Gastrocnemius medialis (tissue), 4 donors: ENCODE measurements around the gene FBXL17. TPM values are rescaled to one million over a fixed set of nuclear protein-coding genes. Genes with fewer than 3 reads are reported as not detected.

Experiments used
- ATAC-seq, 2 donors: fragments of 150-250 bp; one replicate each; pipeline ENCODE4 v1.9.1; 2016
- DNase-seq, 2 donors: peaks; one replicate each; pipeline ENCODE4 v3.0.0-alpha.2; 2019
- H3K27ac ChIP-seq, 4 donors: fragments of 200-600 bp; sonication (generic); 1 replicate in 1 of 4; 2 replicates in 3 of 4; pipeline ENCODE4 v1.5.1; 2016 to 2018; ENCODE audit warnings: mild to moderate bottlenecking in 2 of 4, moderate library complexity in 1 of 4
- H3K27me3 ChIP-seq, 3 donors: fragments of 200-600 bp; sonication (generic) in 2 of 3; 1 replicate in 1 of 3; 2 replicates in 2 of 3; pipeline versions ENCODE4 v1.5.1 to v1.6.0; 2016 to 2019; ENCODE audit warnings: mild to moderate bottlenecking in 1 of 3, moderate library complexity in 1 of 3
- H3K36me3 ChIP-seq, 2 donors: fragments of 200-600 bp; sonication (generic) in 1 of 2; one replicate each; pipeline ENCODE4 v1.5.1; 2017 to 2018
- H3K4me1 ChIP-seq, 2 donors: fragments of 200-600 bp; sonication (generic) in 1 of 2; one replicate each; pipeline ENCODE4 v1.5.1; 2016 to 2017; ENCODE audit warnings: mild to moderate bottlenecking in 2 of 2
- H3K4me3 ChIP-seq, 4 donors: fragments of 200-600 bp; sonication (generic) in 3 of 4; 1 replicate in 1 of 4; 2 replicates in 3 of 4; pipeline ENCODE4 v1.5.1; 2016 to 2019; ENCODE audit warnings: mild to moderate bottlenecking in 2 of 4
- H3K9me3 ChIP-seq, 3 donors: fragments of 200-600 bp; sonication (generic) in 2 of 3; 1 replicate in 1 of 3; 2 replicates in 2 of 3; pipeline ENCODE4 v1.5.1; 2016 to 2019
- POLR2A ChIP-seq, 2 donors: fragments of 450-650 bp; IDR thresholded peaks; one replicate each; pipeline ENCODE4 v1.6.1; 2017; ENCODE audit warnings: antibody characterized with exemption in 2 of 2, mild to moderate bottlenecking in 2 of 2, moderate library complexity in 2 of 2
- in situ Hi-C, 4 donors: fragments of 200-750 bp; cut with MboI; loops; one replicate each; pipeline versions ENCODE4 v1.15.0 to v1.8.0; 2017; ENCODE audit warnings: low sequenced_read_pairs in 4 of 4
- intact Hi-C: fragments of 100-400 bp; cut with DNase I; formaldehyde crosslinking; loops from one replicate; pipeline ENCODE4 v1.15.1; 2023; ENCODE audit warnings: low total_unique reads
- total RNA-seq, 4 donors: library from RNA; depleted of rRNA; stranded (reverse); fragments of >200 nt; gene quantifications; one replicate each; pipeline versions ENCODE4 v1.1.0 to v1.2.3, GENCODE V29; 2016
- TF ChIP-seq, protein P1 (sequence below), 5 experiments: fragments of 450-650 bp in 3 of 5; fragments of 200-600 bp in 2 of 5; sonication (generic) in 2 of 5; IDR thresholded peaks in 4 of 5; conservative IDR thresholded peaks in 1 of 5; 1 replicate in 4 of 5; 2 replicates in 1 of 5; pipeline ENCODE4 v1.5.1; 2016 to 2019; ENCODE audit warnings: antibody characterized with exemption in 5 of 5, mild to moderate bottlenecking in 3 of 5, moderate library complexity in 3 of 5

The FBXL17 gene
- total RNA-seq, 4 donors from 2014 or later, result 23.3 to 33.4 (median 26.9) TPM

DNA sequence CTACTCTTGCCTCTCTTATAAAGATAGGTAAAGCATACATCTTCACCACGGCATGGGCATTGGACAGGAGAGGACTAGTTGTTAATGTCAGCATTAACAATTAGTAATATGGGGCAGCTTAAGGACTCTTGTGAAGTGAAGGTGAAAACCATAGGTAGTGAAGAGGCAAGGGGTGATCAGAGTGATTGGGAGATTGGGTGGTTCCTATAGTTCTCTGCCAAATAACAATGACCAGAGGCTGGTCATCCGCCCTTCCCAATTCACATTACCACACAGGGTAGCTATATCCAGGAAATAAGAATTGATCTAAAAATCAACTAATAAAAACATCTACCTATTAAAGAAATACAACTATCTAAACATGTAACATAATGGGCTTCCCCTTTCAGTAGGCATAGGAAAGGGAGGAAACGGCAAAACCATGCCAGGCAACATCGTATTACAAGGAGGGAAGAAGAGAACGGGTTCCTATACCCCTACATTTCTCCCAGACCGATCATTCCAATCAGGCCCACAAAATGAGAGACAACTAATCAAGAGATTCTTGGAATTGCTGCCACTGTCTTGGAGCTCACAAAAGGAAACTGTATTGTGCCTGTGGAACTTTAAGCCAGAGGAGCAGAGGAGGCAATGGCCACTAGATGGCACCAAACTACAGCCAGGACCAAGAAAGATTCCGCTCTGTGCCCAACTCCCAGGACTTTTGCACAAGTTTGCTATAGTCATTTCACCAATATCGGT is 121.6 kb downstream of the FBXL17 start:
- Histone ChIP-seq H3K4me1 (peaks cover 44 to 47% of the 10 kb centered on the region in 2 donors), H3K4me3 (peak overlapping the region in 3 of 4 donors; percentile 4 to 41 (median 33)), H3K27ac (no peak overlapping the region), H3K9me3 (no peaks in the 10 kb centered on the region), H3K27me3 (no peaks in the 10 kb centered on the region), H3K36me3 (no peaks in the 10 kb centered on the region)
- DNase-seq (peak; percentile 53 to 62), ATAC-seq (peak; percentile 84 to 97)
- TF ChIP-seq, protein P1, sequence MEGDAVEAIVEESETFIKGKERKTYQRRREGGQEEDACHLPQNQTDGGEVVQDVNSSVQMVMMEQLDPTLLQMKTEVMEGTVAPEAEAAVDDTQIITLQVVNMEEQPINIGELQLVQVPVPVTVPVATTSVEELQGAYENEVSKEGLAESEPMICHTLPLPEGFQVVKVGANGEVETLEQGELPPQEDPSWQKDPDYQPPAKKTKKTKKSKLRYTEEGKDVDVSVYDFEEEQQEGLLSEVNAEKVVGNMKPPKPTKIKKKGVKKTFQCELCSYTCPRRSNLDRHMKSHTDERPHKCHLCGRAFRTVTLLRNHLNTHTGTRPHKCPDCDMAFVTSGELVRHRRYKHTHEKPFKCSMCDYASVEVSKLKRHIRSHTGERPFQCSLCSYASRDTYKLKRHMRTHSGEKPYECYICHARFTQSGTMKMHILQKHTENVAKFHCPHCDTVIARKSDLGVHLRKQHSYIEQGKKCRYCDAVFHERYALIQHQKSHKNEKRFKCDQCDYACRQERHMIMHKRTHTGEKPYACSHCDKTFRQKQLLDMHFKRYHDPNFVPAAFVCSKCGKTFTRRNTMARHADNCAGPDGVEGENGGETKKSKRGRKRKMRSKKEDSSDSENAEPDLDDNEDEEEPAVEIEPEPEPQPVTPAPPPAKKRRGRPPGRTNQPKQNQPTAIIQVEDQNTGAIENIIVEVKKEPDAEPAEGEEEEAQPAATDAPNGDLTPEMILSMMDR (IDR thresholded peaks at IDR 0.05 in 4 of 5, conservative IDR thresholded peaks at IDR 0.05 in 1 of 5), result peak; percentile 71 to 94 (median 84)
- TF ChIP-seq POLR2A (IDR thresholded peaks at IDR 0.05), result no peak
- intact Hi-C loops (loop anchor here (1.0 kb wide), 1 partner anchor 85 kb away; no protein-coding TSS in a partner anchor), in situ Hi-C loops (loop anchor here in 1 of 4 donors (5.0 kb wide), 1 partner anchor 87 kb away; no protein-coding TSS in a partner anchor)

GRCh38 chr5:108259306-108259705 is 122.6 kb downstream of the FBXL17 start:
- Histone ChIP-seq H3K4me3 (no peak overlapping the region), H3K9me3 (no peaks in the 10 kb centered on the region), H3K27ac (peak overlapping the region in 1 of 4 donors; percentile 18), H3K36me3 (no peaks in the 10 kb centered on the region), H3K27me3 (no peaks in the 10 kb centered on the region), H3K4me1 (peaks cover 46 to 50% of the 10 kb centered on the region in 2 donors)
- ATAC-seq, result peak in 1 of 2 donors; percentile 57
- intact Hi-C loops (no loop called here), in situ Hi-C loops (loop anchor here in 2 of 4 donors (5.0 kb wide), 1 partner anchor 83 kb away; no protein-coding TSS in a partner anchor)
- TF ChIP-seq POLR2A (IDR thresholded peaks at IDR 0.05), result no peak
- no peak for DNase-seq

DNA sequence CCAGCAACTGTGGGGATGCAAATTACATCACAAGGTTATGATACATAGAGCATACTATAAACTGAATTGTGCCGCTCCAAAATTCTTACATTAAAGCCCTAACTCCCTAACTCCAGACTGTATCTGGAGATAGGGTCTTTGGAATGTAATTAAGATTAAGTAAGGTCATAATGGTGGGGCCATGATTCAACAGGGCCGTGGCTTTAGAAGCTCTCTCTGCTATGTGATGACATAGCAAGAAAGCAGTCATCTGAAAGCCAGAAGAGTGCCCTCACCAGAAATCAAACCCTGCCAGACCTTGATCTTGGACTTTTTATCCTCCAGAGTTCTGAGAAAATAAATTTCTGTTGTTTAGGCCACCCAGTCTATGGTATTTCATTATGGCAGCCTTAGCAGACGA is 123.9 kb downstream of the FBXL17 start:
- Histone ChIP-seq H3K4me1 (peaks cover 46 to 54% of the 10 kb centered on the region in 2 donors), H3K4me3 (no peak overlapping the region), H3K36me3 (no peaks in the 10 kb centered on the region), H3K9me3 (no peaks in the 10 kb centered on the region), H3K27ac (no peak overlapping the region), H3K27me3 (no peaks in the 10 kb centered on the region)
- in situ Hi-C loops, result loop anchor here in 2 of 4 donors (5.0 kb wide), 1 partner anchor 84 kb away; no protein-coding TSS in a partner anchor
- intact Hi-C loops, result no loop called here
- DNase-seq (no peak), ATAC-seq (no peak)
- TF ChIP-seq, protein P1 (IDR thresholded peaks at IDR 0.05 in 4 of 5, conservative IDR thresholded peaks at IDR 0.05 in 1 of 5), result no peak
- TF ChIP-seq POLR2A (IDR thresholded peaks at IDR 0.05), result no peak

- no peak for TF ChIP-seq POLR2A (IDR thresholded peaks at IDR 0.05)
- TF ChIP-seq, protein P1 (IDR thresholded peaks at IDR 0.05 in 4 of 5, conservative IDR thresholded peaks at IDR 0.05 in 1 of 5), result no peak
- no peaks in the 10 kb centered on the region for H3K36me3 ChIP-seq
- peak overlapping the region in 1 of 4 donors; percentile 19 for H3K27ac ChIP-seq
- H3K9me3 ChIP-seq, result no peaks in the 10 kb centered on the region
- H3K27me3 ChIP-seq, result no peaks in the 10 kb centered on the region
- peak; percentile 46 to 66 for ATAC-seq
- in situ Hi-C loops, result loop anchor here in 2 of 4 donors (5.0 kb wide), 1 partner anchor 87 kb away; no protein-coding TSS in a partner anchor
- no peak overlapping the region for H3K4me3 ChIP-seq
- H3K4me1 ChIP-seq, result peaks cover 52 to 61% of the 10 kb centered on the region in 2 donors
- DNase-seq, result no peak
- intact Hi-C loops, result no loop called here
Measured at GRCh38 chr5:108255468-108255867, 126.4 kb downstream of the FBXL17 start.

DNA sequence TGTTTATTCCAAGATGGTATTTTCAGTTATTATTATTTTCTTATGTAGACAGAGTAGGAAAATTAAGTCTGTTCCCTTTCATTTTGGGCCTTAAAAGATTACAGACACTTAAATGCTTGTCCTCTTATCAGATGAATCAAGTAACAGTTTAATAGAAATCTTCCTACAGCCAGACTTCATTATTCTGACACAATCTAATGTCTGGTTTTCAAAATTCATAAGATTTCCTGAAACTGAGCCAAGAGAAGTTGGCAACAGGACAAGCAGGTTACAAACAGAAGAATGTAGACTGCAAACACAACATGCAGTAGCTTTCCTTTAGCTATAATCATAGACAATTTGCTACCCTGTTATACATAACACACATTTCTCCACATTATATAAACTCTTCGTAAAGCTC is 130.5 kb downstream of the FBXL17 start:
- intact Hi-C loops, result no loop called here
- no peak for TF ChIP-seq POLR2A (IDR thresholded peaks at IDR 0.05)
- TF ChIP-seq, protein P1 (IDR thresholded peaks at IDR 0.05 in 4 of 5, conservative IDR thresholded peaks at IDR 0.05 in 1 of 5), result no peak
- H3K4me1 ChIP-seq, result peaks cover 50 to 68% of the 10 kb centered on the region in 2 donors

More for the DNA sequence above, 130.5 kb downstream of the FBXL17 start:
- no peak overlapping the region for H3K27ac ChIP-seq
- no peaks in the 10 kb centered on the region for H3K27me3 ChIP-seq
- in situ Hi-C loops, result no loop called here
- H3K36me3 ChIP-seq, result no peaks in the 10 kb centered on the region
- no peaks in the 10 kb centered on the region for H3K9me3 ChIP-seq
- H3K4me3 ChIP-seq, result no peak overlapping the region
- DNase-seq, result no peak
- no peak for ATAC-seq
